DMS 273 (cell line): ENCODE data around the gene ATP11A.

ENCODE experiments used
- DNase-seq: peaks from one replicate; lab custom pipeline; 2025; ENCODE audit not compliant: unreplicated experiment; lab: John Stamatoyannopoulos, UW

ATP11A gene

DNA sequence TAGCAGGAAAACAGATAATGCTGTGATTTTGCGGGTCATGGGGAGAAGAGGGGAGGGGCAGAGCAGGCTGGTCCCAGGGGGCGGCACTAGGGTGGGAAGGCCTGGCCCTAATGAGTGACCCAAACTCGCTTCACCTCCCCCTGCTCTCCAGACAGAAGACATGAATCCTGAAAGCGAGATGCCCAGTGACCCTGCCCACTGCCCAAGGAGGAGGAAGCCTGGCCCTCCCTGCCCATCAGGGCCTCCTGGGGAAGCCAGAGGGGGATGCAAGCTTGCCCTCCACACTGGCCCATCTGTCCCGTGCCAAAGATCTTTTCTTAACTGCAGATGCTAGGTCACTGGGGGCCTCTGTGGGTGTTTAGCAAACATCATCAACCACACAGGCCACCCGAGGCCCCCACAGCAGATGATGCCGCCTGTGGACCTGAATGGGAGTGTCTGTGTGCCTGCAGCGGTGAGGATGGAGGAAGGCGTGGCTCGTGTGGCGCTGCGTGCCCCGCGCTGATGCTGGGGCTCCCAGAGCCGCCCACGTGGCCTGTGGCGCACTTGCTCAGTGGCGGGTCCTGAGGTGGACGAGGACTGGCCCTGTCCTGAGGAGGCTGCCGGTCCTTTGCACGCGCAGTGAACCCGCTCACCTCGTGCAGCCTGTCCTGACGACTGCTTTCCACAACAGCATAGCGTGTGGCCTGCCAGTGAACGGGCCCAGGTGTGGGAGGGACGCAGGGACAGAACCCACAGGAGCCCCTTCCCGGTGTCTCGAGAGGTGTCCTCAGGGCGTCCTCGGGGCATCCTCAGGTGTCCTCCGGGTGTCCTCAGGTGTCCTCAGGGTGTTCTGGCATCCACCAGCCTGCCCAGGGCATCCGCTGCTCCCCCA, 198.6 kb downstream of the ATP11A start:
- no peak for DNase-seq

- DNase-seq: no peak
Observed at GRCh38 chr13:112889351-112890290, 199.8 kb downstream of the ATP11A start.

- no peak for DNase-seq
Observed at GRCh38 chr13:112890316-112891145, 200.7 kb downstream of the ATP11A start.

- DNase-seq: no peak
Observed at GRCh38 chr13:112891477-112892401, 201.9 kb downstream of the ATP11A start.

GRCh38 chr13:112892426-112893206, 202.8 kb downstream of the ATP11A start:
- no peak for DNase-seq

GRCh38 chr13:112893207-112893569, 203.3 kb downstream of the ATP11A start:
- no peak for DNase-seq

DNA sequence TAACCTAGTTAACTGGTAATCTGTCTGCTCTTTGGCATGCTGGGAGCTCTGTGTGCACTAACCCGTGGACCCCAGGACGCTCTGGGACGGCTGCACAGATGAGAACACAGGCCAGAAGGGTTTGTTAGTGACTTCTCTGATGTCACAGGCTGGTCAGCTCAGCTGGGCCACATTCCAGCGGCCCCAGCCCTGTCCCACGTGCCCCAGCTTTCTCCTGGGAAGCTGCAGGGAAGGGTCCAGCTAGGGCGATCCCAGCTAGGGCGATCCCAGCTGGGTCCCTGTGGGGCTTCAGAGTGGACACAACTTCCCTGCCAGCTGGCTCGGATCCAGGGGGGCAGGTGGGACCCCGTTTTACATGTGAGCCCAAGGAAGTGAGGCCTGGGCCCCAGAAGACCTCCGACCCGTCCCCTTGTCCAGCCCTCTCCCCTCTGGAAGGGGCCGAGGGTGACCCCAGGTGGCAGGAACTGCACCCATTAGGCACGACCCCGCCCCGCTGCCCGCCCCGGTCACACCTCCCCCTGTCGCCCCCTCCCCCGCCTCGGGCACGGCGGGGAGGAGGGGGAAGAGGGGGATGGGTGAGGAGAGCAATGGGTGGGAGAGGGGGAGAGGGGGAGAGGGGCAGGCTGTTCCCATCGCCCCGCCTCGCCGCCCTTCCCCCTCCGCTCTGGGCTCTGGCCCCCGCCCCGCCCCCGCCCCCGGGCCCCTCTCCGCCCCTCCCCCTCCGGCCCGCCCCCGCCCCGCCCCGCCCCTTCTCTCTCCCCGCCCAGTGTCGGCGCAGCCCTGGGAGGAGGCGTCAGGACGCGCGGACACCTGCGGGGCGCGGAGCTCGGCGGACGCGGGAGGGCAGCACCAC, 204.0 kb downstream of the ATP11A start:
- DNase-seq: peak; percentile 39

GRCh38 chr13:112894423-112894672, 204.5 kb downstream of the ATP11A start:
- DNase-seq: no peak

- no peak for DNase-seq
Observed at GRCh38 chr13:112894673-112895481, 205.0 kb downstream of the ATP11A start.

- no peak for DNase-seq
Observed at GRCh38 chr13:112895521-112896465, 206.0 kb downstream of the ATP11A start.

DNA sequence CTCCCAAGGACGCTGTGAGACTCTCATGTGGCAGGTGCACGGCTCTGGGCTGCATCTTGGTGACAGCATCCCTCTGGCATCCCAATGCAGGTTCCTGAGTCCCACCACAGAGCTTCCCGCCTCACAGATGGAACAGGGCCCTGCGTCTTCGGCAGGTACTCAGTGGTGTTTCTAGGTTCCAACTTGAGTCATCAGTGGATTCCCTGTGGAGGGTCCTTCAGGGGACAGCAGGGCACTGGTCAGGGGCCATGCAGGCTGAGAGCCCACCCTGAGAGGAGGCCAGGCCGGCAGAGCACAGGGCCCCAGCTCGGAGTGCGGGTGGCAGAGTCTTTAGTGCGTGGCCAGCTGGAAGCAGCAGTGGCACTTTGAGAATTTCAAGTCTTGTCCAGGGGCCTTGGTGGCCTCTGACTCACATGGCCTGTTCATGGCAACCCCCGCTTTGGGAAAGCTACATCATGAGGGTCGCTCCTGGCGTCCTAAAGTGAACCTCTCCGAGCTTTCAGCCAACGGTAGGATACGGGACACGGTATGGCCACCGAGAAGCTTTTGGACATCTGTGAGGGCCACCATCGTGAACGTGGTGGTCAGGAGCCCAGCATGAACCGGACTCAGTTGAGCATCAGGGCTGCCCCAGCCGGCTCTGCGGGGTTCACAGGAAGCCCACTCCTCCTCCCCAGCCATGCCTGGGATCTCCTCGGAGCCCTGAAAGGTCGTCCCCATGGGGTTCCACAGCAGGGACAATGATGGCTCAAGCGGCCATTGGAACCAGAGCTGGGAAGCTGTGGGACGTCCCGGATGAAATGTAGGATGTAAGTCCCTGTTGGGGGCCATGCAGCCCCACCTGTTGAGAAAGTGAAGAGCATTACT, 207.1 kb downstream of the ATP11A start:
- DNase-seq: no peak

GRCh38 chr13:112897603-112897955, 207.7 kb downstream of the ATP11A start:
- no peak for DNase-seq

DNA sequence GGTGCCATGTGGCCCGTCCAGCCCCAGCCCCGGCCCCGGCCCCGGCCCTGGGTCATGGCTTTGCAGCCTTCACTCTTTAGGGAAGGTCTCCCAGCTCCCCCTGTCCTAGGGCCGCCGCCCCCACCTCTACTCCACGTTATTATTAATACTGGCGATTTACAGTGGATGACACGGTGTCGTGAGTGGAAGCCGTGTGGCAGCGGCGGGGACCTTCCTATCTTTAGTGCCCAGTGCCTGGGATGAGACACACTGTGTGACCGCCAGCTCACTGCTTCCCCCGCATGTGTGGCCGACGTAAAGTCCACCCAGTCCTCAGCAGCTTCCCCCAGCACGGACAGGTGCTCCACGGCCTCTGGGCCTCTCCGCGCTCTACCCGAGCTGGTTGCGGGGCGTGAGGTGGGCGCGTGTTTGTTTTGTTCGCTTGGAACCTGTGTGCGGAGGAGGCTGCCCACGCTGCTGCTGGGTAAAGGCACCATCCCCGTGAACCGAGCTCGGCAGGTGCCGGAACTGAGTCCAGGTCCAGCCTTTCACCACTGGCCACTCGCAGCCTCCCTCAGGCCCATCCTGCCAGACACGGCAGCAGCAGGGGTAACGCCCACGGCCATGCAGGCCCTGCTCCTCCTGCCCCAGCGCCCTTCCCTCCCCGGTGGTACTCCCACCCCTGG, 208.2 kb downstream of the ATP11A start:
- no peak for DNase-seq

- DNase-seq: no peak
Observed at GRCh38 chr13:112898621-112899280, 208.9 kb downstream of the ATP11A start.
